ENCODE results near the gene PEX7. TPM values are rescaled to one million over a fixed set of nuclear protein-coding genes. Genes with fewer than 3 reads are reported as not detected.
A peak's percentile ranks its signal among the peaks of the same experiment; 100 is the strongest.

Gene PEX7
- total RNA-seq, 2 donors from 2014 or later: 4.2 to 5.9 TPM

DNA sequence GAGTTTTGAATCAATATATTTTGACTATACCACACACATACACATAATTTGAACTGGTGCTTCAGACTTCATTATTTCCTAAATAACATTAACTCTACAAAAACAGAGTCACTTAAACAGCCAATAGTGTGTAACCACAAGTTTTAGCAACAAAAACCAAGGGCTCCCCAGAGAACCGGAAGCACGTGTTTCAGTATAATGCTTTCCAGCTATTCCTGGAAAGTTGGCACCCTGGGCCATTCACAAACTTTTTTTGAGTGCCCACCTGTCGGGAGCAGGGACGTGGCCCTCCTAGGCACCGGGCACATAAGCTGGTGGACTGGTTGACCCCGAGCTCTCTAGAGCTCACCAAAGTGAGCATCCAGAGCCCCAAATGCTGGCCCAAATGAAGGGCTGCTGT lies 97.8 kb downstream of the PEX7 start:
- ATAC-seq (peak in 1 of 2 donors; percentile 41), DNase-seq (ENCODE audit: low spot score) (no peak)
- H3K36me3 Mint-ChIP-seq: peaks cover 7% of the 10 kb centered on the region
- no peak overlapping the region for H3K27ac Mint-ChIP-seq
- peak overlapping the region; percentile 73 for H3K4me3 Mint-ChIP-seq
- H3K9me3 Mint-ChIP-seq: no peaks in the 10 kb centered on the region
- peaks cover 23 to 26% of the 10 kb centered on the region in 2 donors for H3K4me1 Mint-ChIP-seq (ENCODE audit: low read depth in 2 of 2)
- peaks cover 32 to 44% of the 10 kb centered on the region in 2 donors for H3K27me3 Mint-ChIP-seq

GRCh38 chr6:136920671-136921380 lies 98.4 kb downstream of the PEX7 start:
- Mint-ChIP-seq H3K36me3 (peaks cover 7% of the 10 kb centered on the region), H3K9me3 (no peaks in the 10 kb centered on the region), H3K27me3 (peaks cover 32 to 48% of the 10 kb centered on the region in 2 donors), H3K4me1 (ENCODE audit: low read depth in 2 of 2) (peaks cover 23 to 26% of the 10 kb centered on the region in 2 donors), H3K27ac (no peak overlapping the region), H3K4me3 (peak overlapping the region; percentile 73)
- no peak for DNase-seq (ENCODE audit: low spot score)
- peak; percentile 54 to 57 for ATAC-seq

DNA sequence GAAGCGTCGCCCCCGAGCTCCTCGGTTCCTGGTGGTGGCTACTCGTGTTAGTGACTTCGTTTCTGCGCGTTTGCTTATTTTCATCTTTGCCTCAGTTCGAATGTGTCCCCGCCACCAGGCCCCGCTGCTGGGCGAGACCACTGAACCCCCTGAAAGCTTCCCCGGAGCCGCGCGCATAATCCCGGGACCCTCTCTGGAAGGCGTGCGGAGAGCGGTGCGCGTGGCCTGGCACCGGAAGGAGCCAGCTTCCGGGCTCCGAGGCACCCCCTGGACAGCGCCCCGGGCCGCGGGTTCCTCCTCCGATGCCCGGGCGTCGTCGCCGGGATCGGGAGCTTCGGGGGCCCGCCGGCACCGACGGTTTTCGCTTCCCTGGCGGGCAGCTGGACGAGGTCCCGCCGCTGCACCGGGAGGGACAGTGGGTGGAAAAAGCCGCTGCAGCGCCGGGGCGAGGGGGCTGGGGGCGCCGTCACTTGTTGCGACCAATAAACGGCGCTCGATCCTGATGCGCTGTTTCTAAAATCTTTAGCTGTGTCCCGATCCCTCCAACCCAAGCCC lies 99.1 kb downstream of the PEX7 start:
- Mint-ChIP-seq H3K4me1 (ENCODE audit: low read depth in 2 of 2) (peaks cover 23 to 26% of the 10 kb centered on the region in 2 donors), H3K27me3 (peaks cover 35 to 54% of the 10 kb centered on the region in 2 donors), H3K27ac (no peak overlapping the region), H3K36me3 (peaks cover 5% of the 10 kb centered on the region), H3K9me3 (no peaks in the 10 kb centered on the region), H3K4me3 (peak overlapping the region; percentile 73)
- ATAC-seq (peak; percentile 40 to 47), DNase-seq (ENCODE audit: low spot score) (no peak)

DNA sequence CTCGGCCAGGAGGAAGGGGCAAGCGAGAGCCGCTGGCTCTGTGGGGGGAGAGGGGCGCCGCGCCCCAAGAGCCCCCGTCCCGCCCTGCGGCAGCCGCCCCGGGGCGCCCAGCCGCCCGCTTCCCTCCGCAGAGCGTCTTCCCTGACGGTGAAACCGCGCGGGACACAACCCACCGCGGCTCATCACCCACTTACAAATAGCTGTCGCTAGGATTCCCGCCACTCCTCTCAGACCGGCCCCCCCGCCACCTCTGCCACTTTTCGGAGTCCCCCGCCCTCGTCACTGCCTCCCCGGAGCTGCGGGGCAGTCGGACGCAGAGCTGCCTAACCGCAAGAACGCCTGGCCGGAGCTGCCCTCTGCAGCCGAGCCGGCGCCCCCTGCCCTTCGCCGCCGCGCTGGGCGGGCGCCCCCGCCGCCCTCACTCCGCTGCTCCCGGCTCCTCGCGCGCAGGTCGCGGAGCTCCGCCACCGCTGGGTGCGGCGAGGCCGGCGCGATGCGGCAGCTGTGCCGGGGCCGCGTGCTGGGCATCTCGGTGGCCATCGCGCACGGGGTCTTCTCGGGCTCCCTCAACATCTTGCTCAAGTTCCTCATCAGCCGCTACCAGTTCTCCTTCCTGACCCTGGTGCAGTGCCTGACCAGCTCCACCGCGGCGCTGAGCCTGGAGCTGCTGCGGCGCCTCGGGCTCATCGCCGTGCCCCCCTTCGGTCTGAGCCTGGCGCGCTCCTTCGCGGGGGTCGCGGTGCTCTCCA lies 99.7 kb downstream of the PEX7 start, which contains the start of gene SLC35D3:
TSS of gene SLC35D3 (plus strand) at position 366 of the 749 bp plus-strand sequence. CDS start at position 494, 128 bp downstream.
- Mint-ChIP-seq H3K4me1 (ENCODE audit: low read depth in 2 of 2) (peaks cover 23 to 26% of the 10 kb centered on the region in 2 donors), H3K36me3 (no peaks in the 10 kb centered on the region), H3K9me3 (no peaks in the 10 kb centered on the region), H3K4me3 (peak within 1 kb of the TSS; percentile 80), H3K27ac (no peak within 1 kb of the TSS), H3K27me3 (peaks cover 42 to 60% of the 10 kb centered on the region in 2 donors)
- DNase-seq (ENCODE audit: low spot score): no peak
- peak; percentile 41 to 54 for ATAC-seq

DNA sequence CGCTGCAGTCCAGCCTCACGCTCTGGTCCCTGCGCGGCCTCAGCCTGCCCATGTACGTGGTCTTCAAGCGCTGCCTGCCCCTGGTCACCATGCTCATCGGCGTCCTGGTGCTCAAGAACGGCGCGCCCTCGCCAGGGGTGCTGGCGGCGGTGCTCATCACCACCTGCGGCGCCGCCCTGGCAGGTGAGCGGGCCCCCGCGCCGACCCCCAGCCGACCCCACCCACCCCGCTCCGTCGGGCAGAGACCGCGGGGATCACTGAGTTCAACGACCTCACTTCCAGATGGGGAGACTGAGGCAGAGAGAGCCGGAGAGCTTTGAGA lies 100.3 kb downstream of the PEX7 start:
- peaks cover 23 to 26% of the 10 kb centered on the region in 2 donors for H3K4me1 Mint-ChIP-seq (ENCODE audit: low read depth in 2 of 2)
- ATAC-seq: no peak
- no peak for DNase-seq (ENCODE audit: low spot score)
- peaks cover 46 to 62% of the 10 kb centered on the region in 2 donors for H3K27me3 Mint-ChIP-seq
- peak overlapping the region; percentile 80 for H3K4me3 Mint-ChIP-seq
- H3K27ac Mint-ChIP-seq: no peak overlapping the region
- H3K36me3 Mint-ChIP-seq: no peaks in the 10 kb centered on the region
- H3K9me3 Mint-ChIP-seq: no peaks in the 10 kb centered on the region

- H3K36me3 Mint-ChIP-seq: no peaks in the 10 kb centered on the region
- peak overlapping the region; percentile 80 for H3K4me3 Mint-ChIP-seq
- peaks cover 46 to 62% of the 10 kb centered on the region in 2 donors for H3K27me3 Mint-ChIP-seq
- H3K9me3 Mint-ChIP-seq: no peaks in the 10 kb centered on the region
- H3K4me1 Mint-ChIP-seq (ENCODE audit: low read depth in 2 of 2): peaks cover 23 to 26% of the 10 kb centered on the region in 2 donors
- DNase-seq (ENCODE audit: low spot score) (no peak), ATAC-seq (no peak)
- no peak overlapping the region for H3K27ac Mint-ChIP-seq
Observed at GRCh38 chr6:136923116-136923953, 100.9 kb downstream of the PEX7 start.

GRCh38 chr6:136923954-136924673 lies 101.7 kb downstream of the PEX7 start:
- no peak for ATAC-seq
- peaks cover 43 to 59% of the 10 kb centered on the region in 2 donors for H3K27me3 Mint-ChIP-seq
- H3K36me3 Mint-ChIP-seq: no peaks in the 10 kb centered on the region
- no peak for DNase-seq (ENCODE audit: low spot score)
- H3K4me1 Mint-ChIP-seq (ENCODE audit: low read depth in 2 of 2): peaks cover 23% of the 10 kb centered on the region in 2 donors
- H3K9me3 Mint-ChIP-seq: no peaks in the 10 kb centered on the region
- peak overlapping the region; percentile 76 for H3K4me3 Mint-ChIP-seq
- no peak overlapping the region for H3K27ac Mint-ChIP-seq

- H3K36me3 Mint-ChIP-seq: no peaks in the 10 kb centered on the region
- DNase-seq (ENCODE audit: low spot score): no peak
- ATAC-seq: no peak
- peaks cover 5 to 11% of the 10 kb centered on the region in 2 donors for H3K4me1 Mint-ChIP-seq (ENCODE audit: low read depth in 2 of 2)
- peaks cover 44 to 53% of the 10 kb centered on the region in 2 donors for H3K27me3 Mint-ChIP-seq
- H3K9me3 Mint-ChIP-seq: no peaks in the 10 kb centered on the region
- H3K4me3 Mint-ChIP-seq: no peak overlapping the region
- no peak overlapping the region for H3K27ac Mint-ChIP-seq
Observed at GRCh38 chr6:136926383-136926782, 104.0 kb downstream of the PEX7 start.

DNA sequence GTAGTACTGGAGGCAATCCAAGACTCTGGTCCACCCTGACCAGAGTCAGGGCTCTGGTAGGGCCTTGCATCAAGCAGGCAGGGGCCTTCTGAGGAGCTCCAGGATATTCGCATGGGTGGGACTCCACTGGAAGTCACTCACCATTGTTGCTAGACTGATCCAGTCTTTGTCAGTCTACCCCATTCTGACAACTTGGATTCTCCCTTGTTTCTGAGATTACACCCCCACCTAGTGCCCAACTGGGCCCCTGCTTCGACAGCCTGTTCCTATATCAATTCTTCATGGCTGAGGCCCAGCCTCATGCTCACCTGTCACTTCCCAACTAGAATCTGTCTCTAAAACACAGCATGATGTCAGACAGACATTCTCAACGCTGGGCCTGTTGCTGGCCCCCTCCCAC lies 104.9 kb downstream of the PEX7 start:
- Mint-ChIP-seq H3K4me1 (ENCODE audit: low read depth in 2 of 2) (peaks cover 5 to 10% of the 10 kb centered on the region in 2 donors), H3K9me3 (no peaks in the 10 kb centered on the region), H3K27ac (no peak overlapping the region), H3K36me3 (no peaks in the 10 kb centered on the region), H3K27me3 (peaks cover 44 to 52% of the 10 kb centered on the region in 2 donors), H3K4me3 (no peak overlapping the region)
- ATAC-seq: peak in 1 of 2 donors; percentile 51
- DNase-seq (ENCODE audit: low spot score): no peak

DNA sequence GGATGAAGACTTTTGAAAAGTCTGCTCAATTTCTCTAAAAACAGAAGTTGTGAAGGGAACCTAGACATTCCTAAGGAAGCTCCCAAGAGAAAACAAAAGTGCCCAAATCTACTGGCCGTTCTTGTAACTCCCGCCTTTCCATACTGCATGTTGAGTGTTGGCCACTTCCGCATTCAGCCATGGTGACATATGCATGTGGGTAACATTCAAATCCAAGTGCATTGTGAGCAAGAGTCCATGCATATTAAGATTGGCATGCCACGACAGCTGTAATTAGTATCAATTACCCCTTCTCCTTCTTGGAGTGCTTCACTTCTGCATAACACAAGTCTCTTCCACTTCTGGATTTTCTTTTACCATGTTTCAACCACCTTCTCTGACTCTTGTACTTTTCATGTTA lies 108.1 kb downstream of the PEX7 start:
- no peak overlapping the region for H3K27ac Mint-ChIP-seq
- no peak overlapping the region for H3K4me3 Mint-ChIP-seq
- DNase-seq (ENCODE audit: low spot score): no peak
- no peaks in the 10 kb centered on the region for H3K36me3 Mint-ChIP-seq
- H3K9me3 Mint-ChIP-seq: no peaks in the 10 kb centered on the region
- H3K27me3 Mint-ChIP-seq: peaks cover 49 to 62% of the 10 kb centered on the region in 2 donors
- H3K4me1 Mint-ChIP-seq (ENCODE audit: low read depth in 2 of 2): no peaks in the 10 kb centered on the region
- ATAC-seq: no peak

DNA sequence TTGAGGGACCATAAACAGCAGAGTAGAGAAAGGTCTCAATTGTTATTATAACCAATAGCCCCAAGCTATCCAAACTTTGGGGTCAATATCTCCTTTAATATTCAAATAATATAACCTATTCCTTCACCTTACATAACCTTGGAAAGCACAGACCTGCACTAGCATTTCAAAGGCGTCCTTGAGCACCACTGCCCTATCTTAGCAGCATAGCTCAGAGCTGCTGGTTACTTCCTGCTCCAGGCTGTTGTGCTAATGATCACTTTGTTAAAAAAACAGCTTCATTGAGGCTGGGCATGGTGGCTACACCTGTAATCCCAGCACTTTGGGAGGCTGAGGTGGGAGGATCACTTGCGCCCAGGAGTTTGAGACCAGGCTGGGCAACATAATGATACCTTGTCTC lies 110.2 kb downstream of the PEX7 start:
- no peaks in the 10 kb centered on the region for H3K4me1 Mint-ChIP-seq (ENCODE audit: low read depth in 2 of 2)
- no peak overlapping the region for H3K4me3 Mint-ChIP-seq
- no peak for ATAC-seq
- H3K9me3 Mint-ChIP-seq: no peaks in the 10 kb centered on the region
- no peaks in the 10 kb centered on the region for H3K36me3 Mint-ChIP-seq
- H3K27ac Mint-ChIP-seq: no peak overlapping the region
- peaks cover 46 to 60% of the 10 kb centered on the region in 2 donors for H3K27me3 Mint-ChIP-seq
- DNase-seq (ENCODE audit: low spot score): no peak

- Mint-ChIP-seq H3K9me3 (peaks cover 3% of the 10 kb centered on the region), H3K4me1 (ENCODE audit: low read depth in 2 of 2) (no peaks in the 10 kb centered on the region), H3K27ac (no peak overlapping the region), H3K27me3 (peaks cover 23 to 32% of the 10 kb centered on the region in 2 donors), H3K36me3 (peaks cover 5% of the 10 kb centered on the region), H3K4me3 (no peak overlapping the region)
- no peak for DNase-seq (ENCODE audit: low spot score)
- no peak for ATAC-seq
Observed at GRCh38 chr6:136945072-136945471, 122.7 kb downstream of the PEX7 start.

- ATAC-seq (no peak), DNase-seq (ENCODE audit: low spot score) (no peak)
- Mint-ChIP-seq H3K27ac (no peak overlapping the region), H3K36me3 (peaks cover 5% of the 10 kb centered on the region), H3K9me3 (peaks cover 3% of the 10 kb centered on the region), H3K27me3 (peaks cover 24 to 32% of the 10 kb centered on the region in 2 donors), H3K4me1 (ENCODE audit: low read depth in 2 of 2) (no peaks in the 10 kb centered on the region), H3K4me3 (no peak overlapping the region)
Observed at GRCh38 chr6:136945711-136946121, 123.3 kb downstream of the PEX7 start.

All from natural killer cell treated with Interleukin-12 subunit alpha and Interleukin-12 subunit beta and Interleukin-15 and Interleukin-18, amount 100 ng/mL, for 72 hours (primary cell).